ENCODE results near the gene PRKAB1.

GRCh38 chr12:119642986-119643385 lies 24.9 kb upstream of the PRKAB1 start:
- TF ChIP-seq, protein P1, sequence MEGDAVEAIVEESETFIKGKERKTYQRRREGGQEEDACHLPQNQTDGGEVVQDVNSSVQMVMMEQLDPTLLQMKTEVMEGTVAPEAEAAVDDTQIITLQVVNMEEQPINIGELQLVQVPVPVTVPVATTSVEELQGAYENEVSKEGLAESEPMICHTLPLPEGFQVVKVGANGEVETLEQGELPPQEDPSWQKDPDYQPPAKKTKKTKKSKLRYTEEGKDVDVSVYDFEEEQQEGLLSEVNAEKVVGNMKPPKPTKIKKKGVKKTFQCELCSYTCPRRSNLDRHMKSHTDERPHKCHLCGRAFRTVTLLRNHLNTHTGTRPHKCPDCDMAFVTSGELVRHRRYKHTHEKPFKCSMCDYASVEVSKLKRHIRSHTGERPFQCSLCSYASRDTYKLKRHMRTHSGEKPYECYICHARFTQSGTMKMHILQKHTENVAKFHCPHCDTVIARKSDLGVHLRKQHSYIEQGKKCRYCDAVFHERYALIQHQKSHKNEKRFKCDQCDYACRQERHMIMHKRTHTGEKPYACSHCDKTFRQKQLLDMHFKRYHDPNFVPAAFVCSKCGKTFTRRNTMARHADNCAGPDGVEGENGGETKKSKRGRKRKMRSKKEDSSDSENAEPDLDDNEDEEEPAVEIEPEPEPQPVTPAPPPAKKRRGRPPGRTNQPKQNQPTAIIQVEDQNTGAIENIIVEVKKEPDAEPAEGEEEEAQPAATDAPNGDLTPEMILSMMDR (IDR thresholded peaks at IDR 0.05), result no peak
- TF ChIP-seq EP300 (IDR thresholded peaks at IDR 0.05) (no peak), POLR2A (IDR thresholded peaks at IDR 0.05) (no peak)
